Measurements from ENCODE around the gene MKKS. TPM values are rescaled to one million over a fixed set of nuclear protein-coding genes. Genes with fewer than 3 reads are reported as not detected.
A peak's percentile ranks its signal among the peaks of the same experiment; 100 is the strongest.

The MKKS gene
- total and polyA plus RNA-seq, 9 of the 15 experiments (the other 6 are each of a cell fraction or from before 2014, with no cell fraction given) = 6.8 to 26.8 (median 12.0) TPM

DNA sequence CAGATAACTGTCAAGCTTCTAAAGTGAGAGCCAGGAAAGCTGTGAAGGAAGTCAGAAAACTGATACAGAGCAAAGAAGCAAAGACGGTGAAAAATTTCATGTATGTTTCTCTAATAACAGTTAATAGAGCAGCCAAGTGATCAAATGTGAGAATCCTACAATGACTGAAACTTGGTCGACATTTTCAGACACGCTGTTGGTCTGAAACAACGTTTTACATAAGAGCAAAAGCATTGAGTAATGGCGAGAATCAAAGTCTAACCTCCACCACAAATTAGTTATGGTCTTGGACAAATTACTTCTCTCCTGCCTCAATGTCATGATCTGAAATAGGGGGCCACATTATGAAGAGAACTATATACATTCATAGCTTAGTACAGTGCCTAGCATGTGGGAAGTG, 3.3 kb downstream of the MKKS start (continued):
- TF ChIP-seq HIVEP1 (CRISPR knock-in tag; IDR thresholded peaks at IDR 0.05) = no peak
- no peak for TF ChIP-seq POLR3A (IDR thresholded peaks at IDR 0.05; ENCODE audit: borderline replicate concordance, extremely low read depth, insufficient read depth, insufficient read length)
- TF ChIP-seq RBM14 (IDR thresholded peaks at IDR 0.05; ENCODE audit: borderline replicate concordance, insufficient read depth, low read depth, low read length) = no peak

DNA sequence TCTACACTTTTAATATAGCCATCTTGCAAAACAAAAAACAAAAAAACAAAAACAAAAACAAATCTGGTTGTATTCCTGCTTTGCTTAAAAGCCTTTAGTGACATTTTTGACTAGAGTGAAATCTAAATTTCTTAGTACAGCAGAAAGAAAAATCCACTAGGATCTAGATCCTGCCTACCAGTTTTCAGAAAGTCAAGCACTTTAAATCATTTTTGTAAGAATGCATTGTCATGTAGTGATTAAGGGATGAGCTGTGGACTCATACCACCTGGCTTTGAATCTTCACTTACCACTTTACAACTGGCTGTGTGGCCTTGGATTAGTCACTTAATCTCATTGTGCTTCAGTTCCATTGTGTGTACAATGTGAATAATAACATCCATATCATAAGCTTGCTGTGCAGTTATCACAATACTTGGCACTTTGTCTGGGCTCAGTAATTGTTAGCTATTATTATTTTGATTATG, 4.0 kb downstream of the MKKS start:
- BruUV-seq (replicated peaks) = no TSS peak
- FAIRE-seq (no peak), DNase-seq (ENCODE audit: extremely low read depth in 1 of 4, low spot score in 3 of 4) (no peak), ATAC-seq (no peak)
- Histone ChIP-seq H3K9me1 (ENCODE audit: control insufficient read depth, insufficient read depth, low read length) (no peaks in the 10 kb centered on the region), H4K20me1 (replicated peaks; ENCODE audit: control insufficient read depth, insufficient read depth, low read length) (no peaks in the 10 kb centered on the region), H3K4me3 (no peak overlapping the region), H2AFZ (ENCODE audit: low read depth, low read length) (no peak overlapping the region), H3K79me2 (ENCODE audit: control insufficient read depth, insufficient read depth, low read length) (peaks cover 89% of the 10 kb centered on the region), H3K4me1 (replicated peaks in 1 of 2; ENCODE audit: control insufficient read depth in 2 of 2, insufficient read depth in 2 of 2, low read length in 2 of 2) (peaks cover 8 to 14% of the 10 kb centered on the region in 2 experiments; a peak in 4 of 5 replicates), H3K4me2 (ENCODE audit: insufficient read depth, low read length) (no peak overlapping the region), H3K36me3 (ENCODE audit: control insufficient read depth, insufficient read depth, low read length) (peaks cover 21% of the 10 kb centered on the region; the same call in 2 of the 3 replicates), H3K9ac (ENCODE audit: insufficient read depth in 1 of 2, low read depth in 2 of 2, low read length in 2 of 2) (no peak overlapping the region), H3K27ac (ENCODE audit: extremely low read depth, low read depth, low read length) (no peak overlapping the region), H3K27me3 (ENCODE audit: control insufficient read depth in 2 of 2, insufficient read depth in 2 of 2, low read length in 2 of 2) (no peaks in the 10 kb centered on the region), H3K9me3 (replicated peaks; ENCODE audit: control insufficient read depth, insufficient read depth, low read depth, low read length) (no peaks in the 10 kb centered on the region)
- peak; percentile 35; the same call in 1 of the 2 replicates for TF ChIP-seq NFE2 (IDR thresholded peaks at IDR 0.05; ENCODE audit: low read depth)
- TF ChIP-seq NR4A1 (CRISPR knock-in tag; IDR thresholded peaks at IDR 0.05) = no peak
- no peak for TF ChIP-seq NR4A1 (tag; IDR thresholded peaks at IDR 0.05)
- peak; percentile 47 for TF ChIP-seq CBFA2T3 (IDR thresholded peaks at IDR 0.05)
- no peak for TF ChIP-seq ZNF197 (CRISPR knock-in tag; IDR thresholded peaks at IDR 0.05; ENCODE audit: low read depth)
- TF ChIP-seq, protein P1, sequence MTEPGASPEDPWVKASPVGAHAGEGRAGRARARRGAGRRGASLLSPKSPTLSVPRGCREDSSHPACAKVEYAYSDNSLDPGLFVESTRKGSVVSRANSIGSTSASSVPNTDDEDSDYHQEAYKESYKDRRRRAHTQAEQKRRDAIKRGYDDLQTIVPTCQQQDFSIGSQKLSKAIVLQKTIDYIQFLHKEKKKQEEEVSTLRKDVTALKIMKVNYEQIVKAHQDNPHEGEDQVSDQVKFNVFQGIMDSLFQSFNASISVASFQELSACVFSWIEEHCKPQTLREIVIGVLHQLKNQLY (CRISPR knock-in tag; conservative IDR thresholded peaks at IDR 0.05) = no peak
- TF ChIP-seq DMBX1 (CRISPR knock-in tag; IDR thresholded peaks at IDR 0.05; ENCODE audit: borderline replicate concordance) = no peak
- no peak for TF ChIP-seq PHB2 (IDR thresholded peaks at IDR 0.05; ENCODE audit: low read depth)
- TF ChIP-seq SLC30A9 (CRISPR knock-in tag; IDR thresholded peaks at IDR 0.05) = no peak
- TF ChIP-seq ZNF644 (tag; IDR thresholded peaks at IDR 0.05; ENCODE audit: low read depth) = no peak
- TF ChIP-seq MEIS2 (IDR thresholded peaks at IDR 0.05; ENCODE audit: partially characterized antibody) = peak; percentile 32
- TF ChIP-seq, protein P2, sequence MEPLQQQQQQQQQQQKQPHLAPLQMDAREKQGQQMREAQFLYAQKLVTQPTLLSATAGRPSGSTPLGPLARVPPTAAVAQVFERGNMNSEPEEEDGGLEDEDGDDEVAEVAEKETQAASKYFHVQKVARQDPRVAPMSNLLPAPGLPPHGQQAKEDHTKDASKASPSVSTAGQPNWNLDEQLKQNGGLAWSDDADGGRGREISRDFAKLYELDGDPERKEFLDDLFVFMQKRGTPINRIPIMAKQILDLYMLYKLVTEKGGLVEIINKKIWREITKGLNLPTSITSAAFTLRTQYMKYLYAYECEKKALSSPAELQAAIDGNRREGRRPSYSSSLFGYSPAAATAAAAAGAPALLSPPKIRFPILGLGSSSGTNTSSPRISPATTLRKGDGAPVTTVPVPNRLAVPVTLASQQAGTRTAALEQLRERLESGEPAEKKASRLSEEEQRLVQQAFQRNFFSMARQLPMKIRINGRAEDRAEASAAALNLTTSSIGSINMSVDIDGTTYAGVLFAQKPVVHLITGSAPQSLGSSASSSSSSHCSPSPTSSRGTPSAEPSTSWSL (CRISPR knock-in tag; IDR thresholded peaks at IDR 0.05; ENCODE audit: borderline replicate concordance) = no peak
- no peak for TF ChIP-seq PURB (CRISPR knock-in tag; IDR thresholded peaks at IDR 0.05; ENCODE audit: low read depth)
- peak; percentile 38; the same call in 1 of the 2 replicates for TF ChIP-seq SOX6 (IDR thresholded peaks at IDR 0.05)
- 0 out of 2 replicates have a peak, but pooled peaks have one; percentile 6 for TF ChIP-seq CBFA2T2 (conservative IDR thresholded peaks at IDR 0.05)
- TF ChIP-seq, protein P3, sequence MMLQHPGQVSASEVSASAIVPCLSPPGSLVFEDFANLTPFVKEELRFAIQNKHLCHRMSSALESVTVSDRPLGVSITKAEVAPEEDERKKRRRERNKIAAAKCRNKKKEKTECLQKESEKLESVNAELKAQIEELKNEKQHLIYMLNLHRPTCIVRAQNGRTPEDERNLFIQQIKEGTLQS (IDR thresholded peaks at IDR 0.05) = no peak
- TF ChIP-seq, protein P3 (CRISPR knock-in tag; conservative IDR thresholded peaks at IDR 0.05) = no peak
- TF ChIP-seq ZNF311 (CRISPR knock-in tag; IDR thresholded peaks at IDR 0.05) = no peak
- intact Hi-C loops (cut with micrococcal nuclease) = loop anchor here (5.0 kb wide), 3 partner anchors 62 to 813 kb away; no protein-coding TSS in a partner anchor
- POLR2A ChIA-PET = no interaction called here
- in situ Hi-C loops (cut with MboI) = no loop called here
- CTCF ChIA-PET (ENCODE audit: low intra/inter-chr PET ratio) = no interaction called here
